Kasumi-1 (cell line): ENCODE measurements around the gene SYCP2L.
"Not testable (repeated sequence)": the region's sequence is repeated elsewhere in the genome, so short reads cannot be mapped to it uniquely, and the experiment has no call there.

Source experiments
- DNase-seq, 2 experiments: peaks; one replicate each; lab custom pipeline; 2025; lab: John Stamatoyannopoulos, UW

SYCP2L gene

DNA sequence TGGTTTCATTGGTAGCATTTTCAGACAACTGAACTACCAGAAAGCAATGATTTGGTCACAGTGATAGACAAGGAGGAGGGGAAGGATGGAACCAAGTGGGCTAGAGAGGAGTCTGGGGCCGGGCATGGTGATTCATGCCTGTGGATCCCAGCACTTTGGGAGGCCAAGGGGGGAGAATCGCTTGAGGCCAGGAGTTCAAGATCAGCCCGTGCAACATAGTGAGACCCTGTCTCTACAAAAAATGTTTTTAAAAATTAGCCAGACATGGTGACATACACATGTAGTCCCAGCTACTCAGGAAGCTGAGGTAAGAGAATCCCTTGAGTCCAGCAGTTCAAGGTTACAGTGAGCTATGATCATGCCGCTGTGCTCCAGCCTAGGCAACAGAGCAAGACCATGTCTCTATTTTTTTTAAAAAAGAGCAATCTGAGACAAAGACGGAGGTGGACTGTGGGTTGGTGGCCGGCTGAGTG is 70.6 kb downstream of the SYCP2L start:
- no peak for DNase-seq

GRCh38 chr6:10960171-10960570 is 73.3 kb downstream of the SYCP2L start:
- DNase-seq, result no peak

GRCh38 chr6:10961837-10962236 is 75.0 kb downstream of the SYCP2L start:
- no peak for DNase-seq

- DNase-seq, result no peak
These were observed 75.8 kb downstream of the SYCP2L start for GRCh38 chr6:10962673-10963072.

DNA sequence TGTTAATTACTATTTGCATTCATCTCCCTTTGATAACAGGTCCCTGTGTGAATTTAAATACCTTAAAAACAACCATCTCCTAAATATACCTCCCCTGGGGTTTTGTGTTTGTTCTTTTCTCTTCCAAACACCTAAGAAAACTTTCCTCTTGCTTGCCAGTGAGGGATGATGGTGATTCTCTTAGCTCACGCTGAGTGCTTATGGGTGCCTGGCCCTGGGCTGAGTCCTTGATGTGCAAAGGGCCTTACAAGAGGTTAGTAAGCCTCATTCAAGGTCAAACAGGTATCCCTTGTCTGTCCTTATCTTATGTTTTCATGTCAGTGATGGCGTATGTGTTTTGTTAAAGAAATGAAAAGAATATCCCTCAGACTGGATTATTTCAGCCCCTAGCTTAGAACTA is 76.3 kb downstream of the SYCP2L start:
- DNase-seq, result no peak

GRCh38 chr6:10964684-10965083 is 77.8 kb downstream of the SYCP2L start:
- DNase-seq, result no peak

- no peak for DNase-seq
These were observed 81.9 kb downstream of the SYCP2L start for GRCh38 chr6:10968776-10969175.

DNA sequence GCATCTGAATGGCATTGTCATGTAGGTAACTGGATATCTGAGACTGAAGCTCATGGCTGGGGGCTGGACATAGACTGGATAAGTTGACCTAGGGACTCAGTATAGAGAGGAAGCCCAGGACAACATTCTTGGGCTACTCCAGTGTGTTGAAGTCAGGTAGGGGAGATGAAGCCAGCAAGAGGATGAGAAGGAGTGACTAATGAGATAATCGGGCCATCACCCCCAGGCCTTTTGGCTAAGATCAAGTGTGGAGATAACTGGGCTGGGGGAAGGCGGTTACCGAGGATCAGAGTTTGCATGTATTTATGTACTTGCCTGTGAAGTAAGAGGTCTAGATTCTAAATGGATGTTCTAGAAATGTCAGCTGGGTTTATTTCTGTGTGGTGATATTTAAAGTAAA is 83.9 kb downstream of the SYCP2L start:
- DNase-seq, result no peak

GRCh38 chr6:10972196-10972595 is 85.3 kb downstream of the SYCP2L start:
- no peak for DNase-seq

GRCh38 chr6:10976571-10976970 is 89.7 kb downstream of the SYCP2L start:
- no peak for DNase-seq

GRCh38 chr6:10977231-10977968 is 90.5 kb downstream of the SYCP2L start:
- no peak for DNase-seq

DNA sequence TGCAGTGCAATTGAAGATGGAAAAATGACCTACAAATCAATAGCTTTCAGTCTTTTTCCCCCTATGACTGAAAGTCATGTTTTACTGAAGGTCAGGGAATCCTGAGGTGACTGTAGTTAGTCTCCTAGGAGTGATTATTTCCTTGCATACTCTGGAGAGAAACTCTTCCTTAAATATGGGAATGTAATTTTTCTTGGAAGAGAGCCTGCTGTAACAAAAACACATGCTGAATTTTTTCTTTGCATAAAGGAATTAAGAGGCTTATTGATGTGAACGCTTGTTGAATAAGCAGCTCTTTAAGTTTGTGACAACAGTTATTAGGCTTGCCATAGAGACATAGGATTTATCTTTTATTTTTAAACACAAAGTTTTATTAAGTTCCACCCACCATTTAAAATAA is 92.8 kb downstream of the SYCP2L start:
- no peak for DNase-seq

- DNase-seq, result no peak
These were observed 94.6 kb downstream of the SYCP2L start for GRCh38 chr6:10981409-10981808.

DNA sequence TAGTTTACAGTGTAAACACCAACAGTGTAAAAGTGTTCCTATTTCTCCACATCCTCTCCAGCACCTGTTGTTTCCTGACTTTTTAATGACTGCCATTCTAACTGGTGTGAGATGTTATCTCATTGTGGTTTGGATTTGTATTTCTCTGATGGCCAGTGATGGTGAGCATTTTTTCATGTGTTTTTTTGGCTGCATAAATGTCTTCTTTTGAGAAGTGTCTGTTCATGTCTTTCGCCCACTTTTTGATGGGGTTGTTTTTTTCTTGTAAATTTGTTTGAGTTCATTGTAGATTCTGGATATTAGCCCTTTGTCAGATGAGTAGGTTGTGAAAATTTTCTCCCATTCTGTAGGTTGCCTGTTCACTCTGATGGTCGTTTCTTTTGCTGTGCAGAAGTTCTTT is 98.1 kb downstream of the SYCP2L start:
- DNase-seq, result not testable (repeated sequence)

GRCh38 chr6:10989587-10989986 is 102.7 kb downstream of the SYCP2L start:
- DNase-seq, result no peak

DNA sequence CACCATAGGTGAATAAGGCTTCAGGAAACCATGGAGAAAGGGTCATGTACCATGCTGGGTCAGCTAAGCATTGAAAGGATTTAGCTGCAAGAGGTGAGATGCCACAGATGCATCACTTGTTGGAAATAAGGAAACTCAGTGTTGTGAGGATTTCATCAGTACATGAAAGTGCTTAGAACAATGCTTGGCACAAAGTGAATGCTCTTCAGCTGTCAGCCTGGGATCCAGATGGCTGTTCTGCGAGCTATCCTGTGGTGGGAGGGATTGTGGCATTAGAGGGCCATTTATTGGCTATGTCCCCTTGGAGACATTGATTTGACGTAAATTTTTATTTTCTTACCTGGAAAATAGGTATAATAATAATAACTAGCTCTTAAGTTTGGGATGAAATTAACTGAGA is 104.3 kb downstream of the SYCP2L start:
- no peak for DNase-seq

DNA sequence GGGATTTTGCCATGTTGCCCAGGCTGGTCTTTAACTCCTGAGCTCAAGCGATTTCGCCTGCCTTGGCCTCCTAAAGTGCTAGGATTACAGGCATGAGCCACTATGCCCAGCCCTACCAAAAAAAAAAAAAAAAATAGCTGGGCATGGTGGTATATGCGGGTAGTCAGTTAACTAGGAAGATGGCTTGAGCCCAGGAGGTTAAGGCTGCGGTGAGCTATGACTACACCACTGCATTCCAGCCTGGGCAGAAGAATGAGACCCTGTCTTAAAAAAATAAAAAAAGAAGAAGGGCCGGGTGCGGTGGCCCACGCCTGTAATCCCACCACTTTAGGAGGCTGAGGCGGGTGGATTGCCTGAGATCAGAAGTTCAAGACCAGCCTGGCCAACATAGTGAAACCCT is 107.0 kb downstream of the SYCP2L start:
- DNase-seq, result no peak

GRCh38 chr6:10995114-10995707 is 108.4 kb downstream of the SYCP2L start:
- no peak for DNase-seq

- no peak for DNase-seq
These were observed 113.1 kb downstream of the SYCP2L start for GRCh38 chr6:10999994-11000393.

- DNase-seq, result no peak
These were observed 115.3 kb downstream of the SYCP2L start for GRCh38 chr6:11002176-11002575.

DNA sequence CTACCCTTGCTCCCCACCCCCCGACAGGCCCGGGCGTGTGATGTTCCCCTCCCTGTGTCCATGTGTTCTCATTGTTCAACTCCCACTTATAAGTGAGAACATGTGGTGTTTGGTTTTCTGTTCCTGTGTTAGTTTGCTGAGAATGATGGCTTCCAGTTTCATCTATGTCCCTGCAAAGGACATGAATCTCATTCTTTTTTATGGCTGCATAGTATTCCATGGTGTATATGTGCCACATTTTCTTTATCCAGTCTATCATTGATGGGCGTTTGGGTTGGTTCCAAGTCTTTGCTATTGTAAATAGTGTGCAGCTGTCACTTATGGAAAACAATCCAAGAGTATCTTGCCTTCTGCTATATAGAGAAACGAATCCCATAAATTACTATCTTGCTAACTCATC is 116.4 kb downstream of the SYCP2L start:
- not testable (repeated sequence) for DNase-seq

GRCh38 chr6:11006061-11006460 is 119.2 kb downstream of the SYCP2L start:
- no peak for DNase-seq

- no peak for DNase-seq
These were observed 121.1 kb downstream of the SYCP2L start for GRCh38 chr6:11007715-11008608.
